Measurements from ENCODE around the gene RPS6KL1. TPM values are rescaled to one million over a fixed set of nuclear protein-coding genes. Genes with fewer than 3 reads are reported as not detected.
"Not testable (repeated sequence)": the region's sequence is repeated elsewhere in the genome, so short reads cannot be mapped to it uniquely, and the experiment has no call there.

Gene RPS6KL1
- total RNA-seq, 1 experiment from 2014 or later = 8.8 TPM

- TF ChIP-seq CTCF (IDR thresholded peaks at IDR 0.05; ENCODE audit: unreplicated experiment) = no peak
- Mint-ChIP-seq H3K27ac (ENCODE audit: low read depth, unreplicated experiment) (no peak overlapping the region), H3K4me3 (ENCODE audit: unreplicated experiment) (no peak overlapping the region), H3K27me3 (ENCODE audit: insufficient read depth, unreplicated experiment) (peaks cover 2% of the 10 kb centered on the region), H3K9me3 (ENCODE audit: unreplicated experiment) (no peaks in the 10 kb centered on the region), H3K36me3 (ENCODE audit: insufficient read depth, unreplicated experiment) (peaks cover 4% of the 10 kb centered on the region), H3K4me1 (ENCODE audit: insufficient read depth, unreplicated experiment) (no peaks in the 10 kb centered on the region)
- BruUV-seq (replicated peaks) = no TSS peak
- ChIA-PET CTCF (interaction anchor here (1.5 kb wide), 1 partner anchor 15 kb away, joined by 6 read pairs; no protein-coding TSS in a partner anchor), POLR2A (no interaction called here)
- intact Hi-C loops (cut with micrococcal nuclease) = no loop called here
- no peak for DNase-seq (ENCODE audit: unreplicated experiment)
These were observed 9.4 kb upstream of the RPS6KL1 start for GRCh38 chr14:74932401-74932901.

- POLR2A ChIA-PET; H3K36me3 Mint-ChIP-seq (ENCODE audit: insufficient read depth, unreplicated experiment); intact Hi-C loops (cut with micrococcal nuclease); H3K27ac Mint-ChIP-seq (ENCODE audit: low read depth, unreplicated experiment); H3K9me3 Mint-ChIP-seq (ENCODE audit: unreplicated experiment); DNase-seq (ENCODE audit: unreplicated experiment); BruUV-seq (replicated peaks); H3K27me3 Mint-ChIP-seq (ENCODE audit: insufficient read depth, unreplicated experiment); H3K4me1 Mint-ChIP-seq (ENCODE audit: insufficient read depth, unreplicated experiment); H3K4me3 Mint-ChIP-seq (ENCODE audit: unreplicated experiment): not testable (repeated sequence)
- CTCF ChIA-PET = interaction anchor here (0.9 to 1.5 kb wide), 3 partner anchors 9 to 26 kb away, joined by 4 to 6 read pairs (median 4); partner anchors contain the start of gene RPS6KL1
These were observed 8.7 kb upstream of the RPS6KL1 start for GRCh38 chr14:74931744-74932143.

- intact Hi-C loops (cut with micrococcal nuclease) = no loop called here
- H3K4me3 Mint-ChIP-seq (ENCODE audit: unreplicated experiment) = no peak overlapping the region
- no peak for DNase-seq (ENCODE audit: unreplicated experiment)
- no peaks in the 10 kb centered on the region for H3K9me3 Mint-ChIP-seq (ENCODE audit: unreplicated experiment)
- TF ChIP-seq CTCF (IDR thresholded peaks at IDR 0.05; ENCODE audit: unreplicated experiment) = no peak
- ChIA-PET POLR2A (interaction anchor here (1.1 kb wide), 1 partner anchor 12 kb away, joined by 3 read pairs; no protein-coding TSS in a partner anchor), CTCF (interaction anchor here (0.5 to 1.5 kb wide), 3 partner anchors 16 to 711 kb away, joined by 3 read pairs; no protein-coding TSS in a partner anchor)
- no peak overlapping the region for H3K27ac Mint-ChIP-seq (ENCODE audit: low read depth, unreplicated experiment)
- H3K4me1 Mint-ChIP-seq (ENCODE audit: insufficient read depth, unreplicated experiment) = peaks cover 5% of the 10 kb centered on the region
- no TSS peak for BruUV-seq (replicated peaks)
- H3K27me3 Mint-ChIP-seq (ENCODE audit: insufficient read depth, unreplicated experiment) = peaks cover 17% of the 10 kb centered on the region
- H3K36me3 Mint-ChIP-seq (ENCODE audit: insufficient read depth, unreplicated experiment) = no peaks in the 10 kb centered on the region
These were observed 6.2 kb upstream of the RPS6KL1 start for GRCh38 chr14:74929242-74929641.

GRCh38 chr14:74927225-74927624, 4.2 kb upstream of the RPS6KL1 start:
- ChIA-PET POLR2A (interaction anchor here (0.5 kb wide), 1 partner anchor 59 kb away, joined by 3 read pairs; no protein-coding TSS in a partner anchor), CTCF (interaction anchor here (1.5 kb wide), 1 partner anchor 66 kb away, joined by 3 read pairs; no protein-coding TSS in a partner anchor)
- no peak for DNase-seq (ENCODE audit: unreplicated experiment)
- Mint-ChIP-seq H3K4me3 (ENCODE audit: unreplicated experiment) (no peak overlapping the region), H3K4me1 (ENCODE audit: insufficient read depth, unreplicated experiment) (peaks cover 5% of the 10 kb centered on the region), H3K27ac (ENCODE audit: low read depth, unreplicated experiment) (no peak overlapping the region), H3K36me3 (ENCODE audit: insufficient read depth, unreplicated experiment) (no peaks in the 10 kb centered on the region), H3K27me3 (ENCODE audit: insufficient read depth, unreplicated experiment) (peaks cover 17% of the 10 kb centered on the region), H3K9me3 (ENCODE audit: unreplicated experiment) (no peaks in the 10 kb centered on the region)
- BruUV-seq (replicated peaks) = no TSS peak
- intact Hi-C loops (cut with micrococcal nuclease) = no loop called here
- TF ChIP-seq CTCF (IDR thresholded peaks at IDR 0.05; ENCODE audit: unreplicated experiment) = no peak
